A549 (cell line): ENCODE results near the gene MTAP.

Source experiments
- BHLHE40 ChIP-seq: IDR thresholded peaks from 2 replicates; pipeline ENCODE4 v1.6.1; 2012; ENCODE audit warnings: low read depth, low read length, inconsistent platforms
- CTCF ChIP-seq: fragments of >200 bp; sonication (Bioruptor Twin); formaldehyde crosslinking; IDR thresholded peaks from 3 replicates; pipeline ENCODE4 v1.5.1; 2016
- HMGXB4 ChIP-seq: fragments of 250-450 bp; sonication (Bioruptor Pico); IDR thresholded peaks from 2 replicates; pipeline ENCODE4 v1.5.0; 2021; ENCODE audit warnings: mild to moderate bottlenecking, moderate library complexity, borderline replicate concordance
- JUN ChIP-seq, 2 experiments: fragments of >200 bp; sonication (Bioruptor Twin); formaldehyde crosslinking; IDR thresholded peaks; 2 replicates in 1 of 2; 3 replicates in 1 of 2; pipeline ENCODE4 v1.6.1; 2016 to 2017
- KDM1A ChIP-seq: fragments of 200-600 bp; sonication (generic); IDR thresholded peaks from 2 replicates; pipeline ENCODE4 v1.6.1; 2016; ENCODE audit warnings: low read depth, mild to moderate bottlenecking
- RCOR1 ChIP-seq: fragments of 150-350 bp; IDR thresholded peaks from 2 replicates; pipeline ENCODE4 v1.6.1; 2014; ENCODE audit warnings: antibody characterized with exemption, low read length, low read depth
- REST ChIP-seq: fragments of 200-600 bp; sonication (generic); IDR thresholded peaks from 2 replicates; pipeline ENCODE4 v1.6.1; 2016; ENCODE audit warnings: antibody characterized with exemption, mild to moderate bottlenecking, moderate library complexity
- SMC3 ChIP-seq: fragments of >200 bp; sonication (Bioruptor Twin); formaldehyde crosslinking; IDR thresholded peaks from 3 replicates; pipeline ENCODE4 v1.6.1; 2018; ENCODE audit warnings: inconsistent platforms

GRCh38 chr9:21800931-21801682 lies 1.3 kb upstream of the MTAP start:
- TF ChIP-seq HMGXB4 (CRISPR knock-in tag): no peak
- no peak for TF ChIP-seq CTCF
- no peak for TF ChIP-seq BHLHE40
- no peak for TF ChIP-seq REST
- TF ChIP-seq SMC3: no peak
- no peak for TF ChIP-seq RCOR1
- TF ChIP-seq JUN (IDR thresholded peaks at IDR 0.05): no peak
- TF ChIP-seq KDM1A: no peak
